NOMO-1 (cell line): ENCODE data around the gene AP3D1.
A peak's percentile ranks its signal among the peaks of the same experiment; 100 is the strongest.

ENCODE experiments used
- DNase-seq, 2 experiments: peaks; one replicate each; lab custom pipeline; 2025; ENCODE audit not compliant: unreplicated experiment in 2 of 2; lab: John Stamatoyannopoulos, UW

The AP3D1 gene

DNA sequence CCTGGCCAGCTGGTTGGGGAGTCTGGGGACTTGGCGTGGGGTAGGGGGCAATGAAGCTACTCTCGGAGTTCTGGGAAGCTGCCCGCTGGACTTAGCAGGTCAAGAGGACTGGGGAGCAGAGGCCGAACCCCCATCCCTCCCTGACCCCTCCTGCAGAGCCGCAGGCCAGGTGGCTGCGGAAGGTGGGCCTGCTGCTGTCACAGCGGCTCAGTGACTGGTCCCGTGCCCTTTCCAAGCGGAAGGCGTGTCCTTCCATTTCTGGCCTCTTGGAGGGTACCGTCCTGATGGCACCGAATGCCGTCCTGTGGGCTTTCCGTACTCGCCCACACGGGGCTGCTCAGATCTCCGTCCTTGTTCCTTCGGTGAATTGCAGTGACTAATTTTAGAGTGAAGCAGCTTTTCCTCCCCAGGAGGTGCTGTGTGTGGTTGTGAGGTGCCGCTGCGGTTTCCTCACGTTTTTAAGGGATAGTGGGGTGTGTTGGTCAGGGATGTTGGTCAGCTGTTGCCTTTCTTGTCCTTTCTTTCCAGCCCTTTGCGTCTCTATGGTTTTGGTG is 33.1 kb upstream of the AP3D1 start:
- no peak for DNase-seq

DNA sequence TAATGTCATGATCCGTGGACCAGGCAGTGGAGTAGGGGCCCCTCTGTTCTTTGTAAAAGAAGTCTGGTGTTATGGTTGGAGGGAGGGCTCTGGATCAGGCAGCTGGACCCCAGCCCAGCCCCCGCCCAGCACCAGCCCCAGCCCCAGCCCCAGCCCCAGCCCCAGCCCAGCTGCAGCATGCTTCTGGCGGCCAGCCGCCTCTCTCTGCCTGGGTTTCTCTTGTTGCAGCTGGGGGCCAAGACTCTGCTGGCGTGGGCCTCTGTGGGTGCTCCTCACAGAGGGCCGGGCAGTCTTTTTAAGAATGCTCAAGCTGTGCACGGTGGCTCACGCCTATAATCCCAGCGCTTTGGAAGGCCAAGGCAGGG is 30.2 kb upstream of the AP3D1 start:
- DNase-seq: no peak

DNA sequence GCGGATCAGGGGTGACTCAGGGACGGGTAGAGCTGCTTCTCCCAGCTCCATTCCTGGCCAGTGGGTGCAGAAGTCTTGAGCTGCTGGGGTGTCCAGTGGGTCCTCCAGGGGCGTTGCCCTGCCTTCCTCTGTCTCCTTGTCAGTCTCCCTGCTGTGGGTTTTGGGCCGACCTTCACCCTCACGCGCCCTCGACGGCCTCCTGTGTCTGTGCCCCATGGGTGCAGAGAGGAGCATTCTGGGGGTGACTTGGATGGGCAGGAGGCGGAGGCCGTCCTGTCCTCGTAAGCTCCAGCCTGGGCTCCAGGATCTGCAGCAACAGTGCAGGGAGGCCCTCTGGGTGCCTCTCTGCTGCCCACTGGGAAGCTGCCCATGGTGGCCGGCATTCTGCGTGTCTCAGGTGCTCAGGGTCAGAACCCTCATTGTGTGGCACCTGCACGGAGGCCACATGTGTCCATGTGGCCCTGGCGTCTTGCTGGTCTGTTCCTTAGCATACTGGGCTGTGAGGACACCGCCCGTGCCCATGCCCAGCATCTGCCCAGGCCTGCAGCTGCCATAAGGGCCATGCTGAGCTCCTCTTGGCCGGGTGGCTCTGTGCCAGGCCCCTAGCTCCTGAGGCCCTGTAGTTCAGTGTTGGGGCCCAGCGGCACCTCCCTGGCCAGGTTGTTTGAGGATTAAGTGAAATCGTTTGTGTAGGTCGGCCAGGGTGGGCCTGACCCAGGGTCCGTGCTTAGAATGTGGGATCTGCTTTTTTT is 29.7 kb upstream of the AP3D1 start:
- DNase-seq: no peak

DNA sequence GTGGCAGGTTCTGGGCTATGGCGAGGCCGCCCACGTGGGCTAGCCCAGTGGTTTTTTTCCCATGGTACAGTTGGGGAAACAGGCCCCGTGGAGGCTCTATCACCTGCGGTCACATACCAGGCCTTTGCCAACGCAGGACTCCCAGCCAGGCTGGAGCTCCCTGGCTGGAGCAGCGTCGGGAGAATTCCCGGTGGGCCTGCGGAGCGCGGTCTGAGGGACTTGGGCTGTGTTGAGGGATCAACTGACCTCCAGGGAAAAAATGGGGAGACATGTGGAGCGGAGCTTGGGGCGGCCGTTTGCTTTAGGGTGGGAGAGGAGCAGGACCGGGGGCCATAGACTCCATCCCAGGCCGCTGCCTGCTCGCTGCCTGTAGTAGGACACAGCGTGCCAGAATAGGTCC is 28.7 kb upstream of the AP3D1 start:
- DNase-seq: no peak

DNA sequence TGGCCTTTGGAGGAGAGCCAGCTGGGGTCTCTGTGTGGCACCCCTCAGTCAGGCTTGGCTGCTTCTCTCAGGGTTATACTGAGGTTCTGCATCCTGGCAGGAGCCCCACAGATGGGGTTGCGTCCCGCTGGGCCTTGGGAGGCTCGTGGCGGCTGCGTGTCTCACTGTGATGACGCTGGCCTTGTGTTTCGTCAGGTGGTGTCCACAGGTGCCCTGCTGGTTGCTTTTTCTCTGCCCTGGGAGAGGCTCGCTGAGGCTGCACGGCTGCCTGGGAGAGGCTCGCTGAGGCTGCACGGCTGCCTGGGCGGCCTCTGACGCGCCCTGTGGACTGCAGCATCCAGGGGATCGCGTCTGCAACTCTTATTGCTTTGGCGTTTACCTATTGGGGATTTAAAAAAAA is 27.7 kb upstream of the AP3D1 start:
- DNase-seq: no peak

DNA sequence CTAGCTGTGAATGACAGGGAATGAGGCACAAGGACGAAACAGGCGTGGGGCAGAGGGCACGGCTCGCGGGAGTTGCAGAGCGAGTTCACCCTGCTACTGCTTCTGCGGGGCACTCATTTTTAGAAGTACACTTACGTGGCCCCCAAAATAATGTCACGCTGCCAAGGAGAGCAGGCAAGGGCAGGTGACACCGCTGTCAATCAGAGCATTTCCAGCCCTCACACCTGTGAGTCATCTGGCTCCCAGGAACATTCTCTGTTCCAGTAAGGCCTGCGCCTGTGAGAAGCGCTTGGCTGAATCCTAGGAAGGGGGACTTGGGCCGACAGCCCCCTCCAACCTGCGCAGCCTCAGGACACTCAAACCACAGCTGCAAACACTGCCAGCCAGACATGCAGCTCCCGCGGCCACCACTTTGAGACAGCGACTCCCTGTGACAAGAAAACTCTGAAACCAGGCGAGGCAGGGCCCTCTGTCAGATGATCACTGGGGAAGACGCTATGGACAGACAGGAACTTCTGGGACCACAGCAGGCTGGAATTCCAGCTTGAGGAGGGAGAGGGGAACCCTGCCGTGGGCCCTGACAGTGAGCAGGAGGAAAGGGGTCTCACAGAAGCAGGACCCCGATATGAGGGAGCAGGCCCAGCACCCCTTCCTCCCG is 25.1 kb upstream of the AP3D1 start:
- no peak for DNase-seq

DNA sequence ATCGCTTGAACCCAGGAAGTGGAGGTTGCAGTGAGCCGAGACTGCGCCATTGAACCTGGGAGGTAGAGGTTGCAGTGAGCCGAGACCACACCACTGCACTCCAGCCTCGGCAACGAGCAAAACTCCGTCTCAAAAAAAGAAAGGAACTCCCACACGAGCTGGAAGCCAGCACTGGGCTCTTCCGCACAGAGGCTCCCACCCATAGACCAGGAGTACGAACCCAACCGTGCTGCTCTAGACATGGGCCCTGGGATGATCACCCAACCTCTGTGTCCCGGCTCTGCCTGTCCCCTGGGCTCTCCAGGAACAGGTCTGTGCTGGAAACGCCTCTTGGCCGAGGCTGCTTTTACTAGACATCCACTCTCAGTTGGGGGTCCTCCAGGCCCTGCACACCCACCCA is 24.4 kb upstream of the AP3D1 start:
- DNase-seq: no peak

DNA sequence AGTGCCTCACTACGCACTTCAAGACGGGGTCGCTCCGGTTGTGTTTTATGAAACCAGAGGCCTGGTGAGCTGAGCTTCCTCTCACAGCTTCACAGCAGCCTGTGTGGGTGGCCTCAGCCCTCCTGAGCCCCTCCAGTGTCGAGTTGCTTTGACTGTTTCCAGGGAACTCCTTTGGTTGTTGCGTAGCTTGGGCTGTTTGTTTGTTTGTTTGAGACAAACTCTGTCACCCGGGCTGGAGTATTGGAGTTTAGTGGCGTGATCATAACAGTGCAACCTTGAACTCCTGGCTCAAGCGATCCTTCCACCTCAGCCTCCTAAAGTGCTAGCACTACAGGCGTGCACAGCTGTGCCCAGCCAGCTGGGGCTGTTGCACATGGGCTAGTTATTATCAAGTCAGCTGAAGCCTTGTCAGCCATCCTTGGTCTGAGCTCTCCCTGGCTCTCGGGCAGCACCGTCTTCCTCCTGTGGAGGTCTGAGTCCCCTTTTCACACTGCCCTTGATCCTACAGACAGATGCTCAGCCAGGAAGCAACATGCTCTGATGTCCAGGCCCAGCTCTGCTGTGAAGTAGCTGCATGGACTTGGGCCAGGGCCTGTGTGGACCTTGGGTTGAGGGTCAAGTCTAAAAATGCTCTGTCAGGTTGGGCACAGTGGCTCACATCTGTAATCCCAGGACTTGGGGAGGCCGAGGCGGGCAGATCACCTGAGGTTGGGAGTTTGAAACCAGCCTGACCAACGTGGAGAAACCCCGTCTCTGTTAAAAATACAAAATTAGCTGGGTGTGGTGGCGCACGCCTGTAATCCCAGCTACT is 22.6 kb upstream of the AP3D1 start:
- no peak for DNase-seq

DNA sequence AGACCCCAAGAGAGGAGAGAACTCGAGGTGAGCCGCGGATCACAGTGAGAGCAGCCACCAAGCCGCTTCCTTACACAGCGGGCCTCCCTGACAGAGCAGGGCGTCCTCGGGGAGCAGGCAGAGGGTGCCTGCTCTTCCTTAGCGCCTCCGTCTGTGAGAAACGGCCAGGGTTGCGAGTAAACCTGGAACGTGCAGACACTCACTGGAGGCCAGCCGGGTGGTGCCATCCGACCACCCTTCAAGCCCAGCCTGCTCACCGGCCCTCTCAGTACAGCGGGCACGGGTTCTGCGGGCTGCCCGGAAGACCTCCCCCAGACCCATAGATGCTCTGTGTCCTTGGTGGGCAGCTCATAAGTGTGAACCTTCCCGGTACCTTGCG is 22.0 kb upstream of the AP3D1 start:
- no peak for DNase-seq

DNA sequence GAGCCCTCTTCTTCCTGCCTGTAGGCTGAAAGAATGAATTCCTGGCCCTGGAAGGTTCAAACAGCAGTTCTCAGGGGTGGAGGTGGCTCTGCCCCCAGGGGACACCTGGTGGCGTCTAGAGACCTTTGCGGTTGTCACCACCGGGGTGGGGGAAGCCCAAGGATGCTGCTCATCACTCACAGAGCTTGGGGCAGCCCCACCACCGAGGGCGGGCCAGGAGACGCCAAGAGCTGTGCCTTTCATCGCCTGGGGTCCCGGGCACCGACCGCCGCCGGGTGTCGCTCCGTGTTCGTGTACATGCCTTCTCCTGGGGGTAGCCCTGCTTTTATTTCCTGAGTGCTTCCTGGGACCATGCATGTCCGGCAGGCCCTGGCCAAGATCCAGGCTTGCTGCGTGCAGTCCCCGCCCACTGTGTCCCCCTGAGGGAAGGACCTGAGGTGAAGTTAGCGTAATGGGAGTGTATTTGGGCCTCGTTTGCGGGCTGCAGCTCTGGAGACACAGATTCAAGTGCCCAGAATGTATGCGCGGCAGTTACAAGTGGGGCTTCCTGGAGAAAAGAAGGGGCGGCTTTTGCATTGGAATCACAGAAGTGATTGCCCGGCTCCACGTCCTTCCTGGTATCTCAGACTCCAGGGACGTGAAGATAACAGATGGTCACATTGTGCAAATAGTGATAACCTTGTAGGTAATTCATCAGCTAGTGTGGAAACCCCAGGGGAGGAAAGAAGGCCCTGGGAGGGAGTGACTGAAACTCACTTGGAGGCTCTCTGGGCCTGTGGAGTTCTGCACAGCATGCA is 20.2 kb upstream of the AP3D1 start:
- DNase-seq: no peak

DNA sequence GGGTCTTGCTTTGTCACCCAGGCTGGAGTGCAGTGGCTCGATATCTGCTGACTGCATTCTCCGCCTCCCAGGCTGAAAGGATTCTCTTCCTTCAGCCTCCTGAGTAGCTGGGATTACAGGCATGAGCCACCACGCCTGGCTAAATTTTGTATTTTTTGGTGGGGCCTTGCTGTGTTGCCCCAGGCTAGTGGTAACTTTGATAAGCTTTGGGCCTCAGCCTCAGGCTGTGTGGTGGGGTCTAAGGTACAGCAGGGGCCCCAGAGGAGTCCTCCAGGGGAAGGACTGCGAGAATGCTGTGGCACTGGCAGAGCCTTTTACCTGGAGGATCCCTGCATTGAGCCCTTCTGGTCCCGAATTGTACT is 19.6 kb upstream of the AP3D1 start:
- no peak for DNase-seq

DNA sequence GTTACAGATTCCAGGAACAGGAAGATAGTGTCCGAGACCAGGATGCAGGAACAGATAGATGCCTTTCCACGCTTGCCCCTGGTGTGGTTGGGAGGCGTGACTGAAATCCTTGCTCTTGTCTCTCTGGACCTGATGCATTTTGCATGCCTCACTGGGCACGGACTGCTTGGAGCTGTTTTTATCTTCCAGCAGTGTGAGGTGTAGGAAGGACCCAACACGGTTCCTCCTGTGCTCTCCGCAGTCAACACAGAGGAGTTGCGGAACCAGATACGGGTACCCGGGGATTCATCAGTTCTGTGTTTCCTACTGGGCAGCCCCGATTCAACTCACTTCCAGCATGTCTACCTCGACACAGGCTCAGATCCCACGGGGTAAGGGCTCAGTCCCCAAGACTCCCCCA is 18.9 kb upstream of the AP3D1 start:
- DNase-seq: no peak

DNA sequence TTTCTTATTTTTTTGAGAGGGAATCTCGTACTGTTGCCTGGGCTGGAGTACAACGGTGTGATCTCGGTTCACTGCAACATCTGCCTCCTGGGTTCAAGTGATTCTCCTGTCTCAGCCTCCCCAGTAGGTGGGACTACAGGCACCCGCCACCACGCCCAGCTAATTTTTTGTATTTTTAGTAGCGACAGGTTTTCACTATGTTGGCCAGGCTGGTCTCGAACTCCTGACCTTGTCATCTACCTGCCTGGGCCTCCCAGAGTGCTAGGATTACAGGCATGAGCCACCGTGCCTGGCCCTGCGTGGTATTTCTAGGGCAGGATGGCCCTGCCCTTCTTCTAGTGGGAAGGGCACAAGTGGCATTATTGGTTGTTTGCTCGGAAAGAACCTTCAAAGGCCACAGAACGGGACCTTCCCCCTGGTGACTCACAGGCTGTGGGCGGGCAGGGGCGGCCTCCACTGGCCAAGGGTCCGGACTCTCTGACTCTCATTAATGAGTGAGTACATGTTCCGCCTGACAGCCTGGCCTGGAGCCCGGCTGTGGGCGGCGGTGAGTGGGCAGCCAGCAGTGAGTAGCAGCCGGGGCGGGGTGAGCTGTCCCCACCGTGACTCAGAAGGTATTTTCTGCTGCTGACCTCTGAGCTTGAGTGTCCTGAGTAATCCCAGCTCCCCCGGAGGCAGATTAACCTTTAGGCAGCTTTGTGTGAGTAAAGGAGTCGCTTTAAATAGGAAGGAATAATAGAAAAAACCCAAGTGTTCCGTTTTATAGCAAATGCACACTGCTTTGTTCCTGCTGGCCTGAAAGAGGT is 17.5 kb upstream of the AP3D1 start:
- DNase-seq: peak; percentile 93

DNA sequence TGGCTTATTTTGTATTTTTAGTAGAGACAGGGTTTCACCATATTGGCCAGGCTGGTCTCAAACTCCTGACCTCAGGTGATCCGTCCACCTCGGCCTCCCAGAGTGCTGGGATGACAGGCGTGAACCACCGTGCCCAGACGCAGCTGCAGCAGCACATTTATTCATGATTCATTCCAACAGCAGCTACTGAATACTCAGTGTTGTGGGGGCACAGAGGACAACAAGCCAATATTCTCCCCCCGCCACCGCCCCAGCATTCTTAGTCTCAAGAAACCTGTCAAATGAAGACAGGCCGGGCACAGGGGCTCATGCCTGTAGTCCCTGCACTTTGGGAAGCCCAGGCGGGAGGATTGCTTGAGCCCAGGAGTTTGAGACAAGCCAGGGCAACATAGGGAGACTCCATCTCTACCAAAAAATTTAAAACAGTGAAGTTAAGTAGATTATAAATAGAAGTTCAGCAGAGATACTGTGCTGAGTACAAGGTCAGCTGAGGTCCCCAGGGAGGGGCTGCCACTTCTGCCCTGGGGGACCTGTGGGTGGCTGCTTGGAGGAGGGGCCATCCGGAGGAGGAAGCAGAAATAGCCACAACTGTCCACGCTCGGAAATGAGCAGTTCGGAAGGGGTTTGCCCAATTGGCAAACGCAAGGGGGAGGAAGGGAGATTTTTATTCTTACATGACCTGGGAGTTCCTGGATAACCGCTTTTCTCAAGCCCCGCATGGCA is 16.7 kb upstream of the AP3D1 start:
- peak; percentile 80 to 87 for DNase-seq

DNA sequence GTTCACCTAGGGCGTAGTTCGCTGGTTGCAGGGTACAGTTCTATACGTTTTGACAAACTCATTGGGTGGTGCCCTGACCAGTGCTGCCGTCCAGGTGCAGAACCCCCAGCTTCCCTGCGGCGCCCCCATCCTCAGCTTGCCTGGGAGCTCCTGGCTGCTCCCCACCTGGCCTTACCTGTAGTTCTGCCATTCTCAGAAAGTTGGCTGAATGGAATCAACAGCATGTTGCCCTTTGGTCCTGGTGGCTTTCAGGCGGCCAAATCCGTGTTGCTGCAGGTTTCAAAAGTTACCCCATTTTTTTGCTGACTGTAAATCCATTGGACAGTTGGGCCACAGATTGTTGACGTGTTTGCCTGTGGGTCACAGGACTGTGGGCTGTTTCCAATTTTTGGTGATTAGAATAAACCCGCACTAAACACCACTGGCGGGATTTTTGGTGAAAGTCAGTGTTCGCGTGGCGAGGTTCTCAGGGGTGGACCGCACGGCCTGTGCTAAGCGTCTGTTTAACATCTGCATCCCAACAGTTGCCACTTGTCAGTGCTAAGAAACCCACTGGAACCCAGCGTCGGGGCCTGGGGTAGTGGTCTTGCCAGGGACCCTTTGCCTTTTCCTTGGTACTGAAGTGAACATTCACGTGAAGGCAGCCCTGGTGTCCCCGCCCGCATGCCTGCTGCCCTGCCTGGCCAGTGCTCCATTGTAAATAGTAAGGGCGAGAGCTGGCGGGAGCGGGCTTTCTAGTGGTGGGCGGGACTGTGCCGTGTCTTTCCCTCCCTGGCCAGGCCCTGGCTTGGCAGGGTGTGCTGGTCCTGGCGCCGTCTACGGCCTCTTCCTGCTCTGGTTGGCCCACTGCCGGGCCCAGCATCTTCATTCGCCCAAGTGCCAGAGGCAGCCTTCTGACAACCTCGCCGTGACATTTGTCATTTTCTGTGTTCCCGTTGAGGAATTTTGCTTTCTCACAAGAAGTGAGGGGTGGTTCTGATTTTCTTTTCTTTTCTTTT is 15.7 kb upstream of the AP3D1 start:
- DNase-seq: no peak

DNA sequence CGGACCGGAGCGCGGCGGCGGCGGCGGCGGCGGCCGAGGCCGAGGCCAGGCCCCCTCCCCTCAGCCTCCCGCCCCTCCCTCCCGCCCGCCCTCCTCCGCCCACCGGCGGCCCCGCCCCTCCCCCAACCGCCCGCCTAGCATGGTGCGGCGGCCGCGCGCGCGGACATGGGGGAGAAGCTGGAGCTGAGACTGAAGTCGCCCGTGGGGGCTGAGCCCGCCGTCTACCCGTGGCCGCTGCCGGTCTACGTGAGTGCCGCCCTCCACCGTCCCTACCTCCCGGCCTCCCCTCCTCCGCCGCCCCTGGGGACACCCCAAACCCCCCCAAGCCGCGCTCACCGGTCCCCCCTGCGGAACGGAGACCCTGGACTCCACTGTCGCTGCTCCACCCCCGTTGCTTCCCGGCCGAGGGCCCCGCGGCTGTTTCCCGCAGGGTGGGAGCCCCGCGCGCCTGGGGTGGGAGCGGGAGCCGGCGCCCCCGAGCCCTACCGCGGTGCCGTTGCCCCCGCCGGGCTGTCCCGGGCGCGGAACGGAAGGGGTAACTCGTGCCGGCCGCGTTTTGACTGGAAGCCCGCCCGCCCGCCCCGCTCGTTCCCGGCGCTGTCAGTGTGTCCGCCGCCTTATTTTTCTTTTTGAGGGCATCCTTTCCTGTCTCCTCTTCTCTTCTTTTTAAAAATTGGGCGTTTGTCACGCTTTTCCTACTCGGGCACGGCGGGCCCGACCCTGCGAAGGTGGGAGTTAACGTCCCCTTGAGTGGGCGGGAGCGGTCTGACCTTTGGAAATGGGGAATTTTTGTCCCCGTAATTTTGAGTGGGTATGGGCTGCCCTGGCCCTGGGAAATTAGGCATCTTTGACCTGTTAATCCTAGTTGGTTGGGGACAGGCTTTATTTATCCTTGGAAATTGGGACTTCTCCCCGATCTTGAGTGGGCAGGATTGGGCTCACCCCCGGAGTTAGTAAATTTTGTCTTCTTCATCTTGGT is 12.9 kb upstream of the AP3D1 start:
- peak in 1 of 2 experiments; percentile 26 for DNase-seq

DNA sequence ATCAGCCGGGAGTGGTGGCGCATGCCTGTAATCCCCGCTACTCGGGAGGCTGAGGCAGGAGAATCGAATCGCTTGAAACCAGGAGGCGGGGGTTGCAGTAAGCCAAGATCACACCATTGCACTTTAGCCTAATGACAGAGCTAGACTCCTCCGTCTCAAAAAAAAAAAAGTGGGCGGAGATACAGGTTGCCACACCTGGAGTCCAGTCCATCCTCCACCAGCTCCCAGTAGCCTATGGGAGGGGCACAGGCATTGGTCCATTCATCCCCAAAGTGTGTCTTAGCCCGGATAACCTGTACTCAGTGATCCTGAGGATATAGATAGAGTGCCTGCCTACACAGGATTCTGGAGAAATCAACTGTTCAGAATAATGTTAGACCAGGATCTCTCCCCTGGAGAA is 9.0 kb upstream of the AP3D1 start:
- DNase-seq: no peak
